RWPE1 (cell line): ENCODE measurements around the gene MMD.

ENCODE experiments used
- CTCF ChIA-PET: fragments of 350-600 bp; sonication (Branson Sonifier 250); formaldehyde crosslinking; extraction: SDS; loops from one replicate; lab custom pipeline; 2021; lab: Yijun Ruan, JAX
- POLR2A ChIA-PET: fragments of 400-600 bp; formaldehyde crosslinking; extraction: SDS; loops from one replicate; lab custom pipeline; 2020; ENCODE audit warnings: antibody characterized with exemption; ENCODE audit not compliant: low non-redundant PET; lab: Yijun Ruan, JAX
- DNase-seq: peaks from one replicate; pipeline ENCODE4 v3.0.0; 2012; ENCODE audit warnings: low spot score
- H3K27ac ChIP-seq: fragments of 450-650 bp; 2 replicates; pipeline ENCODE4 v1.5.1; 2017
- TF ChIP-seq, protein P1 (sequence below): fragments of 450-650 bp; conservative IDR thresholded peaks from 2 replicates; pipeline ENCODE4 v1.5.1; 2017; ENCODE audit warnings: low read depth, mild to moderate bottlenecking

The MMD gene

DNA sequence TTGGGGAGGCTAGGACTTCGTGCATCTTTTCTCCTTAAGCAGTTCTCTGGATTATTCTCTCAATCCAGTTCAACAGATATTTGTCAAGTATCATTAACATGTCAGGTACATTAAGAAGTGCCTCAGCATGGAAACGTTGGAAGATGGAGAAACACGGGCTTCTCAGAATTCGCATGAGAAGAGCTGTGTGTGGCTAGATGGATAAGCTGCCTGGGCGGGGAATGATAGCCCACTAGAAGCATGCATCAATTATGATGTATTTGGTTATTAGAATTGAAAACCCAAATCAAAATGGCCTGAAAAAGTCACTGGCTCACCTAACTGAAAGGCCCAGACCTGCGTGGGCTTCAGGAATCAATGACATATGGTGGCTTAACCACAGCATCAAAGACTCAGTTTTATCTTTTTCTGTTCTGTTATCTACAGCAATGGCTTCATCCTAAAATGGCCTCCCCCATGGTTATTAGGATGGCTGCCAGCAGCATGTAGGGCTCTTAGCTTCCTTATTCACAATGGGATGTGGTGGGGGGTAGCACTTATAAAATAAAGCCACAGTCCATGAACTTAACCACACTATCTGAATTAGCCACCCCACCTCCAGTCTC lies 43.9 kb downstream of the MMD start:
- TF ChIP-seq, protein P1, sequence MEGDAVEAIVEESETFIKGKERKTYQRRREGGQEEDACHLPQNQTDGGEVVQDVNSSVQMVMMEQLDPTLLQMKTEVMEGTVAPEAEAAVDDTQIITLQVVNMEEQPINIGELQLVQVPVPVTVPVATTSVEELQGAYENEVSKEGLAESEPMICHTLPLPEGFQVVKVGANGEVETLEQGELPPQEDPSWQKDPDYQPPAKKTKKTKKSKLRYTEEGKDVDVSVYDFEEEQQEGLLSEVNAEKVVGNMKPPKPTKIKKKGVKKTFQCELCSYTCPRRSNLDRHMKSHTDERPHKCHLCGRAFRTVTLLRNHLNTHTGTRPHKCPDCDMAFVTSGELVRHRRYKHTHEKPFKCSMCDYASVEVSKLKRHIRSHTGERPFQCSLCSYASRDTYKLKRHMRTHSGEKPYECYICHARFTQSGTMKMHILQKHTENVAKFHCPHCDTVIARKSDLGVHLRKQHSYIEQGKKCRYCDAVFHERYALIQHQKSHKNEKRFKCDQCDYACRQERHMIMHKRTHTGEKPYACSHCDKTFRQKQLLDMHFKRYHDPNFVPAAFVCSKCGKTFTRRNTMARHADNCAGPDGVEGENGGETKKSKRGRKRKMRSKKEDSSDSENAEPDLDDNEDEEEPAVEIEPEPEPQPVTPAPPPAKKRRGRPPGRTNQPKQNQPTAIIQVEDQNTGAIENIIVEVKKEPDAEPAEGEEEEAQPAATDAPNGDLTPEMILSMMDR = no peak
- POLR2A ChIA-PET = no interaction called here
- CTCF ChIA-PET = interaction anchor here (0.5 to 0.6 kb wide), 2 partner anchors 50 to 136 kb away, joined by 3 read pairs; no protein-coding TSS in a partner anchor
- H3K27ac ChIP-seq = no peak overlapping the region
- DNase-seq = no peak

DNA sequence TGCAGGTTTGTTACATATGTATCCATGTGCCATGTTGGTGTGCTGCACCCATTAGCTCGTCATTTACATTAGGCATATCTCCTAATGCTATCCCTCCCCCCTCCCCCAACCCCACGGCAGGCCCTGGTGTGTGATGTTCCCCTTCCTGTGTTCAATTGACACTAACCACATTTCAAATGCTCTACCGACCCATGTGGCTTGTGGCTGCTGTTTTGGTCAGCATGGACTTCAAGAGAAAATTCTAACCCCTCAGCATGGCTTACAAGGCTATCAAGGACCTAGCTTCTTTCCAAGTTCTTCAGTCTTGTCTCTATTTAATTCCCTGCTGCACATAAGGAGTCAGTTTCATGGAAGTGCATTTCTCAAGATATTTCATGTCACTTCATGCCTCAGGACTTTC lies 52.9 kb downstream of the MMD start:
- TF ChIP-seq, protein P1 = no peak
- DNase-seq = no peak
- ChIA-PET POLR2A (no interaction called here), CTCF (no interaction called here)
- no peak overlapping the region for H3K27ac ChIP-seq

DNA sequence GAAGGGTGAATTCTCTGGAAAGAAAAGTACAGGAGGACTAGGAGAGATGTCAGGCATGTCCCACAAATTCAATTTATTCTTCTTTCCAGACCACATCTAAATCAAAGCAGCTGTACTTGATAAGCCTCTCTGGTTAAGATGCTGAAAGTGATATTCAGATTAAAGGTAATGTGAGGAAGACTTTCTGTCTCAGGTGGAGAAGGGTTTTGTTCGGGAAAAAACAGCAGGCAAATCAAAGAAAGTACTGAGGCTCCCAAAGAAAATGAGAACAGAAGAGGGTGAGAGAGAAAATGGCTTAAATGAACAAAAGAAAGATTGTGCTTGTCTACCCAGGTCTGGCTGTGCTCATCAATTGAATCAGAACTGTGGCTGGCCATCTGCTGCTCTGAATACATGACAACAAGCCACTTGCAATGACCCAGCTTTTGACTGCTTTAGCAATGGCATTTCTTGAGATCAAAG lies 55.6 kb downstream of the MMD start:
- H3K27ac ChIP-seq = no peak overlapping the region
- CTCF ChIA-PET = interaction anchor here (0.6 kb wide), 1 partner anchor 1922 kb away, joined by 3 read pairs; no protein-coding TSS in a partner anchor
- no peak for DNase-seq
- POLR2A ChIA-PET = no interaction called here
- TF ChIP-seq, protein P1 = no peak

DNA sequence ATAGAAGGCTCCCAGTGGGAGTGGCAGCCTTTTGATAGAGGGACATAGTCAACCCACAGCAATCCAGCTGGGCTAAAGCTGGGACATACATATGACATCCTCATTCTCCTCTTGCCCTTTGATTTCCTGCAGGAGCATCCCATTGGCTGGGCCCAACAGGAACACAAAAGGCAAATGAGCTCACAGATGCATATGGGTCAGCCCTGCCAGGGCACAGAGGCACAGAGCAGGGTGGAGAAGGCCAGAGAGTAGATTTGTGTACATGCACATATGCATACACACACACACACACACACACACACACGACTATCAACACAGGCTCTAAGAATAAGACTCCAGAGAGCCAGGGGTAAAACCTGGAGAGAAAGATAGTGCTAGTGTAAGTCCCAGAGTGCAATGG lies 58.6 kb downstream of the MMD start:
- ChIA-PET CTCF (no interaction called here), POLR2A (no interaction called here)
- TF ChIP-seq, protein P1 = no peak
- no peak overlapping the region for H3K27ac ChIP-seq
- DNase-seq = no peak

DNA sequence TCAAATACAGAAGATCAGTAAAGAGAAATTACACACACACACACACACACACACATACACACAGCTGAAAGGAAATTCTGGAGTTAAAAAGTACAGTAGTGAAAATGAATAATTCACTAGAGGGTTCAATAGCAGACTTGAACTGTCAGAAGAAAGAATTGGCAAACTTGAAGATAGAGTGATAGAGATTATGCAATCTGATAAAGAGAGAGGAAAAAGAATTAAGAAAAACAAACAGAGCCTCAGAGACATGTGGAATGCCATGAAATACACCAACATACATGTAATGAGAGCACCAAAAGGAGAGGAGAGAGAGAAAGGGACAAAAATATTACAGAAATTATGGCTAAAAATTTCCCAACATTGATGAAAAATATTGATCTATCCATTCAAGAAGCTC lies 60.7 kb downstream of the MMD start:
- ChIA-PET CTCF (interaction anchor here (0.7 kb wide), 2 partner anchors 8 to 270 kb away, joined by 3 read pairs; no protein-coding TSS in a partner anchor), POLR2A (interaction anchor here (0.6 kb wide), 1 partner anchor 9 kb away, joined by 7 read pairs; no protein-coding TSS in a partner anchor)
- no peak overlapping the region for H3K27ac ChIP-seq
- DNase-seq = no peak
- TF ChIP-seq, protein P1 = no peak

DNA sequence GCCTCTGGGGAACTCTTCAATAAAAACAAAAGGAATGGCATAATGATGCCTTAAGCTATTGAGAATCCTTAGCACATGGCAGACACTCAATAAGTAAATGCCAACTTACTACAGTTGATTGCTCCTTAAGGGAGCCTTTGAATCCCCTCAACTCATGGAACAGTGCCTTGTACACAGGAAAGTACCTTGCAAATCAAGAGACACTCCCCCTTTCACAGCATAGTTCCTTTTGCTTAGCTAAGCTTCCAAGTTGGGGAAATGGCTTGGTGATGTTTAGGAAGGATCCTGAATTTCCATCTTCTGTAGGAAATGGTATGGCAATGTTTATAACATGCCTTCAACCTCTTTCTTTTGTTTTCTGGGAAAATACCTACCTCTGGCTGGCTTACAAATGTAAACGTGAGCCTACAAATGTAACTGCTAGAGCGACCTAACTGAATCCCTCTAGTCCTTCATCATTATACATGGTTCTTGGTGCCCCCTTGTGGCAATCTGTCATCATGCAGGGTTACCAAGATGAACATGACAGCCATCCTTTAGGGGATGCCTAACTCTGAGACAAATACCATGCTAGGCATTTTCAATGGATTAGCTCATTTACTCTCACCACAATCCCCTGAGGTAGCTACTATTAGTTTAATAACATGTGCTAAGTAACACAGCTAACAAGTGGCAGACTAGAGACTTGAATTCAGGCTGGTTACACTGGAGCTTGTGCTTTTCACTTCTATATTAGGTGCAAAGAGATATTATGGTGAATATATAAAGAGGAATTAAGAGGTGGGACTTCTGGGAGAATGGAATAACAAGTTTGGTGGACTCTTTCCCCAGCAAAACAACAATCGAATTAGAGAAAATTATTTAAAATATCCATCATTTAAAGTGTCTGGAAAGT lies 65.0 kb downstream of the MMD start:
- POLR2A ChIA-PET = no interaction called here
- CTCF ChIA-PET = interaction anchor here (0.5 to 1.9 kb wide), 13 partner anchors 14 to 1996 kb away, joined by 3 to 8 read pairs (median 4); no protein-coding TSS in a partner anchor
- H3K27ac ChIP-seq = no peak overlapping the region
- peak; percentile 79 for DNase-seq
- TF ChIP-seq, protein P1 = peak; percentile 87
